Endothelial cell (in vitro differentiated cells): ENCODE data around the gene RALB. TPM values are rescaled to one million over a fixed set of nuclear protein-coding genes. Genes with fewer than 3 reads are reported as not detected.

Source experiments
- DNase-seq: peaks from one replicate; pipeline ENCODE4 v3.0.0; 2021; ENCODE audit warnings: low spot score
- H3K27ac Mint-ChIP-seq: one replicate; pipeline ENCODE4 v1.8.0; 2021; ENCODE audit warnings: mixed read lengths, inconsistent platforms; ENCODE audit not compliant: unreplicated experiment
- H3K27me3 Mint-ChIP-seq: one replicate; pipeline ENCODE4 v1.8.0; 2021; ENCODE audit warnings: mild to moderate bottlenecking, moderate library complexity, mixed read lengths, inconsistent platforms; ENCODE audit not compliant: unreplicated experiment
- H3K36me3 Mint-ChIP-seq: one replicate; pipeline ENCODE4 v1.8.0; 2021; ENCODE audit warnings: mild to moderate bottlenecking, low read depth, mixed read lengths, inconsistent platforms; ENCODE audit not compliant: unreplicated experiment
- H3K4me1 Mint-ChIP-seq: one replicate; pipeline ENCODE4 v1.8.0; 2021; ENCODE audit warnings: mild to moderate bottlenecking, mixed read lengths, inconsistent platforms; ENCODE audit not compliant: unreplicated experiment
- H3K4me3 Mint-ChIP-seq: one replicate; pipeline ENCODE4 v1.8.0; 2021; ENCODE audit warnings: mild to moderate bottlenecking, mixed read lengths, inconsistent platforms; ENCODE audit not compliant: unreplicated experiment
- H3K9me3 Mint-ChIP-seq: one replicate; pipeline ENCODE4 v1.8.0; 2021; ENCODE audit warnings: mixed read lengths, inconsistent platforms; ENCODE audit not compliant: unreplicated experiment
- CTCF ChIP-seq: fragments of 200-600 bp; sonication (generic); IDR thresholded peaks from one replicate; pipeline ENCODE4 v1.5.0; 2021; ENCODE audit warnings: antibody characterized with exemption; ENCODE audit not compliant: unreplicated experiment
- total RNA-seq: library from RNA; stranded (reverse); fragmentation: NEBNext Ultra II Directional; extraction: Animal tissue kit (Norgen Biotek cat#: 25700); gene quantifications from one replicate; pipeline ENCODE4 v1.2.1, GENCODE V29; 2021; ENCODE audit not compliant: unreplicated experiment

RALB gene
- total RNA-seq, 1 donor from 2014 or later, result 367 TPM

- H3K4me3 Mint-ChIP-seq, result no peak overlapping the region
- peaks cover 6% of the 10 kb centered on the region for H3K36me3 Mint-ChIP-seq
- no peak for TF ChIP-seq CTCF
- no peak overlapping the region for H3K27ac Mint-ChIP-seq
- no peaks in the 10 kb centered on the region for H3K9me3 Mint-ChIP-seq
- H3K27me3 Mint-ChIP-seq, result peaks cover 14% of the 10 kb centered on the region
- peaks cover 12% of the 10 kb centered on the region for H3K4me1 Mint-ChIP-seq
- DNase-seq, result no peak
These were observed 85.4 kb downstream of the RALB start for GRCh38 chr2:120338015-120338414.

GRCh38 chr2:120341977-120342376 is 89.3 kb downstream of the RALB start:
- Mint-ChIP-seq H3K9me3 (no peaks in the 10 kb centered on the region), H3K27ac (no peak overlapping the region), H3K27me3 (peaks cover 10% of the 10 kb centered on the region), H3K36me3 (peaks cover 3% of the 10 kb centered on the region), H3K4me1 (peaks cover 4% of the 10 kb centered on the region), H3K4me3 (no peak overlapping the region)
- no peak for TF ChIP-seq CTCF
- no peak for DNase-seq

- Mint-ChIP-seq H3K27ac (no peak overlapping the region), H3K36me3 (peaks cover 4% of the 10 kb centered on the region), H3K4me3 (no peak overlapping the region), H3K4me1 (peaks cover 5% of the 10 kb centered on the region), H3K9me3 (no peaks in the 10 kb centered on the region), H3K27me3 (peaks cover 13% of the 10 kb centered on the region)
- no peak for DNase-seq
- TF ChIP-seq CTCF, result no peak
These were observed 89.8 kb downstream of the RALB start for GRCh38 chr2:120342446-120342845.

GRCh38 chr2:120343100-120343432 is 90.4 kb downstream of the RALB start:
- Mint-ChIP-seq H3K27ac (no peak overlapping the region), H3K9me3 (no peaks in the 10 kb centered on the region), H3K4me3 (no peak overlapping the region), H3K4me1 (peaks cover 9% of the 10 kb centered on the region), H3K27me3 (peaks cover 13% of the 10 kb centered on the region), H3K36me3 (peaks cover 4% of the 10 kb centered on the region)
- TF ChIP-seq CTCF, result no peak
- DNase-seq, result no peak

- Mint-ChIP-seq H3K27me3 (peaks cover 13% of the 10 kb centered on the region), H3K9me3 (no peaks in the 10 kb centered on the region), H3K4me1 (peaks cover 9% of the 10 kb centered on the region), H3K27ac (no peak overlapping the region), H3K36me3 (peaks cover 4% of the 10 kb centered on the region), H3K4me3 (no peak overlapping the region)
- peak; percentile 84 for TF ChIP-seq CTCF
- DNase-seq, result peak; percentile 91
These were observed 90.9 kb downstream of the RALB start for GRCh38 chr2:120343433-120344105.

Other genes with a start within 250 kb of the RALB start
- gene EPB41L5, start 239.8 kb upstream of the RALB start, total RNA-seq, result 78.0 TPM
- 38.4 TPM for gene TMEM185B, start 29.5 kb upstream of the RALB start, total RNA-seq
- 4.7 TPM for gene INHBB, start 93.3 kb downstream of the RALB start, total RNA-seq